HG02884 (cell line): ENCODE results near the gene SPATA9.
A peak's percentile ranks its signal among the peaks of the same experiment; 100 is the strongest.

ENCODE experiments used
- ATAC-seq: cut with Tn5 transposase; IDR thresholded peaks from one replicate; pipeline ENCODE4 v1.9.1; 2021; ENCODE audit warnings: mild to moderate bottlenecking, moderate library complexity; ENCODE audit not compliant: unreplicated experiment

Gene SPATA9

GRCh38 chr5:95620870-95621838 is 61.6 kb downstream of the SPATA9 start:
- peak; percentile 36 for ATAC-seq

- peak; percentile 45 for ATAC-seq
These were observed 62.5 kb downstream of the SPATA9 start, which contains the start of gene GPR150 for GRCh38 chr5:95620030-95620869. Gene GPR150, plus strand, starts transcription at chr5:95620087. Its CDS starts 189 bp downstream, at chr5:95620276.

- no peak for ATAC-seq
These were observed 63.2 kb downstream of the SPATA9 start for GRCh38 chr5:95619514-95620029.

GRCh38 chr5:95619096-95619495 is 63.7 kb downstream of the SPATA9 start:
- ATAC-seq, result no peak

GRCh38 chr5:95617057-95617456 is 65.7 kb downstream of the SPATA9 start:
- no peak for ATAC-seq

GRCh38 chr5:95615164-95615467 is 67.7 kb downstream of the SPATA9 start:
- ATAC-seq, result peak; percentile 50

GRCh38 chr5:95613514-95613913 is 69.3 kb downstream of the SPATA9 start:
- ATAC-seq, result no peak

- no peak for ATAC-seq
These were observed 71.4 kb downstream of the SPATA9 start for GRCh38 chr5:95611396-95611795.

GRCh38 chr5:95610546-95610945 is 72.2 kb downstream of the SPATA9 start:
- ATAC-seq, result no peak

- ATAC-seq, result no peak
These were observed 73.1 kb downstream of the SPATA9 start for GRCh38 chr5:95609711-95610110.
